NCI-H2227 treated with DMSO at 0.1 percent for 48 hours (cell line): ENCODE measurements around the gene FAM169A.
"Not testable (repeated sequence)": the region's sequence is repeated elsewhere in the genome, so short reads cannot be mapped to it uniquely, and the experiment has no call there.

Experiments used
- DNase-seq: peaks from one replicate; lab custom pipeline; 2025; lab: John Stamatoyannopoulos, UW

The FAM169A gene

DNA sequence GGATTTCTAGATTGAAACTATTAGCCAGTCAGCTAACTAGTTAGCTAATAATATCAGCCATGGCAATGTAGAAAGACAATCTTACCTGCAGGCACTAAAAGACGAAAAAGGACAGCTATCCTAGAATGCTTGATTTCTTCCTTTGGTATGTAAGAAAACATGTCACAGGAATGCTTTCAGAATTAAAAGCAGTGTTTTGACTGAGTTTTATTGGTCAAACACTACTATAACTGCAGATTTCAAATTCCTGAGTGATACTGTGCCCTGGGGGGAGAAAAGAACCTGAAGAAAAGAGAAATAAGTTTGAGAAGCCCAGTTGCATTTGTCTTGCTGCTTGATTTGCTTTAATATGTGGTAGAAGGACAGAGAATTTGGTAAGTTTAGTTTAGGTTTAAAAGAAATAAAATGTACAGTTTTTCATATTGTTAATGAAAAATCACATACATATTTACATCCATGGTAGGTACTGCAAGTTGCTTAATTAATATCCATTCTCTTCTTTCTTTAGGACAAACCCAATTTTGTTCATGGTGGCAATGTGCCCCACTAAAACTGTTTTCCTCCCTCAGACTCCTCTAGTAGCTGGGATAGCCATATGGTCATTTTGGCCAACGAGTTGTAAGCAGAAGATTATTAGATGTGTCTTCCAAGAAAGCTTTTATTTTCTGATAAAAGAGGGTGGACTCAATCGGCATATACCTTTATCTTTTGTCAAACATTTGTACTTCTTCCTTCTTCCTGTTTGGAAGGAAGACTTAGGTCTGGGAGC is 4.3 kb upstream of the FAM169A start:
- no peak for DNase-seq

DNA sequence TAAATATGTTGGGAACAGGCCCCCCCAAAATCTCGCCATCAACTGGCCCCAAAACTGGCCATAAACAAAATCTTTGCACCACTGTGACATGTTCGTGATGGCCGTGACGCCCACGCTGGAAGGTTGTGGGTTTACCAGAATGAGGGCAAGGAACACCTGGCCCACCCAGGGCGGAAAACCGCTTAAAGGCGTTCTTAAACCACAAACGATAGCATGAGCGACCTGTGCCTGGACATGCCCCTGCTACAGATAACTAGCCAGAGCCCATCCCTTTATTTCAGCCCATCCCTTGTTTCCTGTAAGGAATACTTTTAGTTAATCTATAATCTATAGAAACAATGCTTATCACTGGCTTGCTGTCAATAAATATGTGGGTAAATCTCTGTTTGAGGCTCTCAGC is 3.2 kb upstream of the FAM169A start:
- DNase-seq = not testable (repeated sequence)

DNA sequence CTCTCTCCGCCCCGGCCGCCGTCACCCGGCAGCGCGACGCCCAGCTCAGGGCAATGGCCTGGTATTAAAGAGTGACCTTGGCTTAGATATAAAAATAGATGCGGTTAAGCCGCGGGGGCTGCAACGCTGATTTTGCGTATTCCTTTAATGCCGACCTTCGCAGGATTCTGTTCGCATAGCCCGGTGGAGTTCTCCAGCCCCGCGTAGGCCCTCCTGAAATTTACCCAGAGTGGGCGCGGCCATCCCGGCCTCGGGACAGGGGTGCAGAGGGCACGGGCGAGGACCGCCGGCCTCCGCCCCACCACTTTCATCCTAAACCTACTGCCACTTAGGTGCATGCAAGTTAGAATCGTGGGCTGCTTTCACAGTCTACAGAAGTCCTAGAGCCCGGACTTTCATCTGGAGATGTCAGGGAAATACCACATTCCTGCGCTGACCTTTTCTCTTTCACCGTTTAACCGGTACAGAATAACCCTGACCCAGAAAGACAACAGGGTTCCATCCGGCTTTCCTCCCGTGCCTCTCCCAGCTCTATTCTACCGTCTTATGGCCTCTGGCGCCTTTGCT is 492 bp upstream of the FAM169A start:
- no peak for DNase-seq

DNA sequence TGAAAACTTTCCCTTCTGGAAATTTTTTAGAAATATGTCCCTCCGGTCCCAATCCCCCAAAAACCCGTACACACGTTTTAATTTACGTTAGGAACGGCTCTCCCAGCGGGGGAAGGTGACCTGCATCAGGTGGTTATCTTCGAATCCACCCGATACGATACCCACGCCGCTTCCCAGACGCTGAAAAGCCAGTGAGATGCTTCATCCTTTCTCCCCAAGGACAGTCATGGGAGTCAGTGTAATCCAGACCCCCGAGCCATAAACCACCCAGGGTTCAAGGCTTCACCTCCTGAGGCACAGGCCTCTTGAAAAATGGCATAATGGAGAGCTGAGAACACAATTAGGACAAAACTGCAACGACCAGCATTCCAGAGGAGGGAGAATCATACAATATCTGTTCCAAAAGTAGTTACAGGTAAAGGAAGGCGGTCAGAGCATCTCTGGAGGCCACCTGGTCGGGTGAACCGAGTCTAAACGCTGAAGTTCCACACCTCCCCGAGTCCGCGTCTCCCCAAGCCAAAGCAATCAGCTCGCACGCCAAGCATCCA is 857 bp downstream of the FAM169A start:
- no peak for DNase-seq

DNA sequence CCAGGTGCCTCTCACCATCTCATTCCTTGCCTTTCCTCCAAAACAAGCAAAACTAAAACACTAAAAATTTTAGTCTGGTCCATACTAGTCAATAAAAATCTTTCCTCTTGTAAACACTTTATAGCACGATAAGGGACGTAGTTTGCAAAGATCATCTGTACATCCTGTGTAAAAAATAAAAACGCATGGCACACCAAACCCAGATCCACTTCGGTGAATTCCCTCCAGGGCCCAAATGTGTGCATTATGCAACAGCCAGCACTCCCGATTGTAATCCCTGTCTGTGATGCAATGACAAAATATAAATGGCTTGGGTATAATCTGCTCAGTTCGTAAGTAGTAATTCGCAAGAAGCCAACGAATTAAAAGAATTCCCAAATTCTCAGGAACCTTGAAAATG is 1.4 kb downstream of the FAM169A start:
- DNase-seq = no peak

DNA sequence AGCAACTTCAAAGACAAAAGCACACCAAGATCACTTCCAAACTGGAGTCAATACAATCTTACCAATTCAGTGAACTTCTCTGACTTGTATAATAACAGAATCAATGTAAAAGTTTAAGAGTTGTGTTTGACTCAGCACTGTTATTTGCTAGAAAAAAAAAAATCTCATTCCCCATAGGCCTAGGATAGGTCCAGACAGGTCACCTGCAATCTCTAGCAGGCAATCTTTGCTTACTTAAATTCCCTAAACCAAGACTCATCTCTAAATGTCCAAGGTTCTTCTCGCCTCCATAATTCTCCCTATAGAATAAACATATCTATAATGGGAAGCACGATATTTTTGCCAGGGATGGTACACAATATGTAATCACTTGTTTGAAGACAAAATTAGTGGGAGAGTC is 2.5 kb downstream of the FAM169A start:
- no peak for DNase-seq

DNA sequence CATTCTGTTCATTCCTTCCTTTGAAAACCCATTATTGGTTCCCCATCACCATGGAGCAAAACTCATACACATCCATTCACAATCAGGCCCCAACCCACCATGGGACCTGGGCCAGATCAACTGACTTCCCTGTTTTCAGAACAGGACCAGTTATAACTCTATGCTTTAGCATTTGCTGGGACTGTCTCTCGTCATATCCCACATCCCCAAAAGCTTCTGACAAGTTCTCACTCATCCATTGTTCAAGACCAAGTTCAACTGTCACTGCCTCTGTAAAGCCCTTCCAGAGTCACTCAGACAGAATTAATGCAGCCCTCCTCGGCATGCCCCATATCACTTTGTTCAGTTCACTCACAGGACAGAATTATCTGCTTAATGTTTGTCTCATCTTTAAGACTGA is 4.0 kb downstream of the FAM169A start:
- DNase-seq = no peak

DNA sequence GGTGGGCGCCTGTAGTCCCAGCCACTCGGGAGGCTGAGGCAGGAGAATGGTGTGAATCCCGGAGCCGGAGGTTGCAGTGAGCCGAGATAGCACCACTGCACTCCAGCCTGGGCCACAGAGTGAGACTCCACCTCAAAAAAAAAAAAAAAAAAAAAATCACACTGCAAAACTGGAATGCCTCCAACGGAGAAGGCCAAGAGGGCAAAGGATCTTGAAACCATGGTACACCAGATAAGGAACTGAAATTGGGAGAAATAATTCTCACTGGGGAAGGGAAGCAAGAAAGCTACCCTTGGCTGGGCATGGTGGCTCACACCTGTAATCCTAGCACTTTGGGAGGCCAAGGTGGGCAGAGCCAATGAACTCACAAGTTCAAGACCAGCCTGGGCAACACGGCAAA is 9.2 kb downstream of the FAM169A start:
- DNase-seq = not testable (repeated sequence)

DNA sequence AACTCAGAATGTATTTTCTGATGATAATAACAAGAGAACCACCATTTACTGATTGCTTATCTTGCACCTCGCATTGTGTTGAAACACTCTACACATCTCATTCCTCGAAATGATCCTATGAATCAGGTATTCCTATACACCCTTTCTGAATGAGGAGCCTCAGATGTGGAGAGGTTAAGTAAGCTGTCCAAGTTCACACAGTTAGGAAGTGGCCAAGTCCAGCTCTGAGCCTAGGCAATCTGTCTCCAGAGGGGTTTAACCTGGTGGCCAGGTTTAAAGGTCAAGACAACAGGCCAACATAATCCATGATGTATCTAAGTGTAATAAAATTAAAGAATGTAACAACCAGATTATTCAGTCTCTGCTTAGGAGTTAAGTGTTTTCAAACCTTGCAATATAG is 12.9 kb downstream of the FAM169A start:
- DNase-seq = no peak

DNA sequence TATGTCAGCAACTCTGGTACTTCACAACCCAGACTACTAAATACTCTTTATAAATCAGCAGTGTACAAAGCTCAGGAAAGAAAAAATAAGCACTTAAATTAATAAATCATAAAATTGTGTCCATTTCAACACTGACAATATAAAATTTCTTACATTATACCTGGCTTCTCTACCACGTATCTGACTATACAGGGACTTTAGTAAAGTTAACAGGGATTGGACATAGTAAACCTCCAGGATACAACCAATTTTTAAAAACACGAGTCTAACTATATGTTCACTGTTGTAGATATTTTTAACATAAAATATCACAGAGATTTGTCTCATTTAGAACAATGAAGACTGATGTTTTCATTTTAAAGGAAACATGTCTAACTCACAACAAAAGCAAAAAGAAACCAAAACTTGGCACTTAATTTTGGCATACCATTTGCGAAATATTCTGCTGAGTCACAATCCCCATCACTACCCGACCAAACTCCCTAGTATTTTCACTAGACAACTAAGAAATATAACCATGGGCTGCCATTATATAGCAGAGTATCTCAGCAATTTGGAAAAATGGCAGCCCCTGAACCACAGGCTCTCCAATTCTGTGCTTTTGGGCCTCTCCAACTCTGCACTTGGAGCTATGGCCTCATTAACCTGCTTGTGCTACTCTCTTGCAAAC is 14.4 kb downstream of the FAM169A start:
- DNase-seq = no peak

DNA sequence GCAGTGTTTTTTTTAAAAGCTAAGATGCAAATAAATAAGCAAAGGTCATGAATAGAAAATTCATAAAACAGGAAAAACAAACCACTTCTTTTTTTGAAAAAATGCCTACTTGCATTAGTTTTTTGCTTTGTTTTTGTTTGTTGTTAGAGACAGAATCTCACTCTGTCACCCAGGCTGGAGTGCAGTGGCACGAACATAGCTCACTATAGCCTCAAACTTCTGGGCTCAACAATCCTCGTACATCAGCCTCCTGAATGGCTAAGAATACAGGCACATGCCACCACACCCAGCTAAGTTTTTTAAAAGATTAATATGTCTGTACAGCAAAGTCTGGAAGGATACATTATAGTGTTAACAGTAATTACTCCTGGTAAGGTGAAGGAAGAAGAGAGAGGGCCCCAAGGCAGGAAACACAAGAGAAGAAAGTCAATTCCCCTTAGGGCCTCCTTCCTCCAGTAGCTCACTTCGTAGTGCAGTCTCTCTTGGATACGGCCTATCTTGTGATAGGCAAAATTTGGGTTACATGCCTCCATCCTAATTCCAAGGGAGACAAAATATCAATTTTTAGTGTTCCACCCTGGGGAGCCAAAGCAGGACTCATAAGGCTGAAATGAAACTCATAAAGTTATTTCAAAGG is 15.3 kb downstream of the FAM169A start:
- no peak for DNase-seq

DNA sequence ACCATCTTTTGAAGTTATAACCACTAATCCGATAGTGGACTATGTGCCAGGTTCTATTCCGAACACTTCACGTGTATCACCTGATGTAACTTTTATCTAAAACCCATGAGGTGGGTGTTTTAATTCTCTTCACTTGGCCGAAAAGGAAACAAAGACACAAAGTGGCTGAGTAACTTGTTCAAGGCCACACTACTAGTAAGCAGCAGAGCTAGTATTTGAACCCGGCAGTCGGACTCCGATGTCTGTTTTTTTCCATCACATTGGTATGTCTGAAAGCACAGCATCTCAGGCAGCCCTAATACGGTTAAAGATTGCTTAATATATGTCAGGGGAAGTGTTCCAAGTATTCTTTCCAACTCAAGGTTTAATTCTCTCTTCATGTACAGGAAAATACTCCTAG is 16.2 kb downstream of the FAM169A start:
- DNase-seq = no peak

DNA sequence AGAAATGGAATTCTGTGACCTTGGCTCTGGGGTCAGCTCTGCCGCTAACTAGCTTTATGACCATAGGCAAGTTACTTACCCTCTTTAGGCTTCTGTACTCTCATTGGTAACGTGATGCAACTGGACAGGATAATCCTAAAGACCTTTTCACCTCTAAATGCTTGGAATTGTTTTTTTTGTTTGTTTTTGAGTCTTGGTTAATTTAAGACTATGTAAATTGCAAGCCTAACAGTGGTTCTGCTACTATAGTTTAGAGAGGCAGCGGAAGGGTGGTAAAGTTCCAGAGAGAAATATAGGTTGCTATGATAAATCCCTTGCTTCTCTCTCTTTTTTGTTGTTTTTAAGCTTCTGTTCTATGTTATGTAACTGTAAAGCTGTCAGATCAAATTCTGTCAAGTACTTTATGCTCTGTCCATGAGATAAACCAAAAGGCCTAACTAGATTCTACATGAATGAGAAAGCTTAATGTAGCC is 17.6 kb downstream of the FAM169A start:
- no peak for DNase-seq

DNA sequence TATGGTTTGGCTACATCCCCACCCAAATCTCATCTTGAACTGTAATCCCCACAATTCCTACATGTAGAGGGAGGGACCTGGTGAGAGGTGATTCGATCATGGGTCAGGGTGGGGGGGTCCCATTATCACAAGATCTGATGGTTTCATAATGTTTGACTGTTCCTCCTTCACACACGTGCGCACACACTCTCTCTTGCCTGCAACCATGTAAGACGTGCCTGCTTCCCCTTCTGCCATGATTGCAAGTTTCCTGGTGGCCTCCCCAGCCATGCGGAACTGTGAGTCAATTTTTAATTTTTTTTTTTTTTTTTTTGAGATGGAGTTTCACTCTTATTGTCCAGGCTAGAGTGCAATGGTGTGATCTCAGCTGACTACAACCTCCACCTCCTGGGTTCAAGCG is 27.0 kb downstream of the FAM169A start:
- DNase-seq = no peak

DNA sequence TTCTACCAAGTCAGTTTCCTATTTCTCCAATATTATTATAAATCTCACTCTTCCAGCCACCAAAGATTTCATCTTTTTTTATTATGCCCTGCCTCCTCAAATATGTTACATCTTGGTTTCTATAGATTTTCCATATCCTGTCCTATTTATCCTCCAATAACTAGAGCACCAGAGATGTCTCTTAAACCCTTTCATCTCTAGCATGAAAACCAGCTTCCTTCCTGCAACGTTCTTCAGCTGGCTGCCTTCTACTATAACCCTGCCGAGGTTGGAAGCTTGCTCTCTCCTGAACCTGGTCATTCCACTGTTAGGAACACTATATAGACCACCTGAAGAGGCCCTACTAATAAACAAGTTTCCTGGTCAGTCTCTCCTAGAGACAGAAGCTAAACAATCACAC is 27.9 kb downstream of the FAM169A start:
- DNase-seq = no peak

DNA sequence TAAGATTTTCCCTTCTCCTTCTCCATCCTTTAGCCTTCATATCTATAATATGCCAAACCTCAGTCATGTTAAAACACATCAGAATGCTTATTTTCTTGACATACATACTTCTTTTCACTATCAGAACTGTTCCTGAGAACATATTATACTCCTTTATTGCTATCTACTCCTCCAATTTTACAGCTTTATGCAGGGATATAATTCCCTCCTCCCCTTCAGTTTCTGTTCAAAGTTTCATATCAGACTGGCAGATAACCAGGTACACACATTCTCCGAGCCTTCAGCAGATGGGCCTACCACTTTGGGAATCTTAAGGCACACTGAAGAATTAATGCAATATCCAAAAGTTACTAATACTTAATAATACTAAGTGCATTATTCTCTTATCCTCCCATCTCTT is 29.1 kb downstream of the FAM169A start:
- DNase-seq = no peak

DNA sequence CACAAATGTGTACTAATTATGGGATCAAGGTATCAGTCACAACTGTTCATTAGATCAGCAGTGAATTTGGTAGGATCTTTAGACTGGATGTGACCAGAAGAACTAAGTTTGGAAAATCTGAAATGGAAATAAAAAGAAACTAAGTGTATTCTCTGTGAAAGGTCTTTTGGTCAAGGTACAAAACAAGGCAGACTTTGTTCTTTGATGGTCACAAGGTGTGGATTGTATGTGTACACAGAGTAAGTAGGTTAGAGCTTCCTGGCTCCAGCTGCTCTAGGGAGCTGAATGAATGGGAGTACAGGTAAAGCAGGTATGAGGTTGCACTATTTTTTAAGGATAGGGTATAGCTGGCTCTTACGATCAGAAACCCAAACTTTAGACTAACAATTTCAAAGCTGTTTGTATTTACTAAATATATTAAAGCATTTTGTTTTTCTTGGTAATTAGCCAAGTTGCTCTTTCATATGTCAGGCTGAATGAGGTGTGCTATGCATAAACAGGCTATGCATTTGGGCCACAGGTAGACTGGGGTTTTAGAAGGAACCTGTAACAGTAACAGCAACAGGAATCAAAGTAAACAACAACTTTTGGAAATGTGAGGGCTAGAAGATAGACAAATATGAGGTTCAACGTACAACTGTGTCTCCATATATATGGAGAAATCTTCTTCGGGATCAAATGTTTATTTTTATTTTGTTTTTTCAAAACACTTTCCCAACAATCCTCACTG is 32.5 kb downstream of the FAM169A start:
- DNase-seq = no peak

DNA sequence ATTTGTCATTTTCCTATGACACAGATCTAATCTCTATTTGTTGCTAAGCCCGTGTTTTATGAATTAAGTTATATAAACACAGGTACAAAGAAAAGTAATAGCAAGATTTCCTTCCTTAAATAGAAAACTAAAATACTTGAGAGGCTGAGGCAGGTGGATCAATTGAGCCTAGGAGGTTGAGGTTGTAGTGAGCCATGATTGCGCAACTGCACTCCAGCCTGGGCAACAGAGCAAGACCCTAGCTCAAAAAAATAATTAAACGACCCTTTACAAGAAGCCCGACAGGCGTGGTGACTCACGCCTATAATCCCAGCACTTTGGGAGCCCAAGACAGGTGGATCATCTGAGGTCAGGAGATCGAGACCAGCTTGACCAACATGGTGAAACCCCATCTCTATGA is 36.8 kb downstream of the FAM169A start:
- DNase-seq = no peak

DNA sequence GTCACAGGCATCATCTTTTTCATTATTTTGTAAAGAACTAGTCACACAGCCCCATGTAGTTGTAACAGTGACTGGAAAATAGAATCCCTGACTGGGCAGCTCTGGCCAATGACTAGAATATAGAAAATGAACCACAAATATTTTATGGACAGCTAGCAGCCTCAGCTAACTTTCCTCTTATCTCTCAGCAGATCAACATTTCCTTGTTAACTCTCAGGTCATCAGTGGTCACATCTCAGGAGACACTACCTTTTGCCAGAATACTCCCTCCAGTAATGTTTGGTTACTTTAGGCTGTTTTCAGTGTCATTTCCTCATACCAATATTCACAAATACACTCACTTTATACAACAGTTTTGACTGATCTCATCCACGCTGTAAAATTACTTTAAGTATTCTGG is 43.9 kb downstream of the FAM169A start:
- DNase-seq = no peak

DNA sequence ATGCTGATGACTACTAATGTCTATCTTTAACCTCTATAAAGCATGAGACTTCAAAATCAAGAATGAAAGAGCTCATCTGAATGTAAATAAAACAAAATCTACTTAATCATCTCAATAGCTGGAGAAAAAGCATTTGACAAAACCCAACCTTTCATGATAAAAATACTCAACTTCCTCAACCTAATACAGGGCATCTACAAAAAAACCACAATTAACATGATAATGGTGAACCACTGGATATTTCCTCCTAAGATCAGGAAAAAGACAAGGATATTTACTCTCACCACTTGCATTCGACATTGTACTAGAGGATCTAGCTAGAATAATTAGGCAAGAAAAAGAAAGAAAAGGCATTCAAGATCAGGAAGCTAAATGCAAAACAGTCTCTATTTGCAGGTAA is 49.3 kb downstream of the FAM169A start:
- DNase-seq = no peak

DNA sequence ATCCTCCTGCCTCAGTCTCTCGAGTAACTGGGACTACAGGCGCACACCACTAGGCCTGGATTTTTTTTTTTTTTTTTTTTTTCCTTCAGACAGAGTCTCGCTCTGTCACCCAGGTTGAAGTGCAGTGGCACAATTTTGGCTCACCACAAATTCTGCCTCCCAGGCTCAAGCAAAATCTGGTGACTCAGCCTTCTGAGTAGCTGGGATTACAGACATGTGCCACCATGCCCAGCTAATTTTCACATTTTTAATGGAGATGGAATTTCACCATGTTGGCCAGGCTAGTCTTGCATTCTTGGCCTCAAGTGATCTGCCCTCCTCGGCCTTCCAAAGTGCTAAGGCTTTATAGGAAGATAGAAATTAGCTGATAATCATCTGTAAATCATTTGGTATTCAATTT is 55.3 kb downstream of the FAM169A start:
- DNase-seq = no peak

DNA sequence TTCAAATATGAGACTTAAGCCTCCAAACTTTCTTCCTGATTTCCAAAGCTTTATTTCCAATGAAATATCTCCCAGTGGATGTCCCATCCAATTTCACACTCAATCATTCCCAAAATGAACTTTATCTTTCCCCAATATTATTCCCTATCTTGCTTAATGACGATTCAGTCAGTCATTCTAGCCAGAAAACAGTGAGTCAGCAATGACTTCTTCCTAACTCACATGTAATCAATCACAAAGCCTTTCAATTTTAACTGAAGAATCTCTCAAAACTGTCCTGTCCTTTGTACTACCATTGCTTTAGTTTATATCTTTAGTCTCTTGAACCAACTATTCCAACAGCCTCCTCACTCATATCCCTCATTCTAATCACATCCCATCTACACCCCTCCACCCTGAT is 64.2 kb downstream of the FAM169A start:
- DNase-seq = no peak
